Thoracic aorta (tissue), 2 donors: ENCODE measurements around the gene FANCC. TPM values are rescaled to one million over a fixed set of nuclear protein-coding genes. Genes with fewer than 3 reads are reported as not detected.

ENCODE experiments used
- ATAC-seq: fragments of 150-250 bp; one replicate; pipeline ENCODE4 v1.8.0; 2017; ENCODE audit warnings: low read depth; ENCODE audit not compliant: insufficient number of reproducible peaks, low FRiP score
- DNase-seq: peaks from one replicate; pipeline ENCODE4 v3.0.0-alpha.2; 2020; ENCODE audit warnings: low spot score
- H3K27ac ChIP-seq, 2 donors: fragments of 200-600 bp; sonication (generic); 1 replicate in 1 of 2; 2 replicates in 1 of 2; pipeline ENCODE4 v1.5.1; 2016; ENCODE audit warnings: mild to moderate bottlenecking in 2 of 2, moderate library complexity in 2 of 2
- H3K27me3 ChIP-seq: fragments of 200-600 bp; sonication (generic); replicated peaks from 2 replicates; pipeline ENCODE4 v1.6.0; 2016; ENCODE audit warnings: mild to moderate bottlenecking; ENCODE audit not compliant: insufficient read depth
- H3K36me3 ChIP-seq: fragments of 200-600 bp; sonication (generic); one replicate; pipeline ENCODE4 v1.5.1; 2016
- H3K4me1 ChIP-seq, 2 donors: fragments of 200-600 bp; sonication (generic); 1 replicate in 1 of 2; 2 replicates in 1 of 2; pipeline versions ENCODE4 v1.5.1 to v1.6.0; 2016; ENCODE audit warnings: low read depth in 2 of 2, mild to moderate bottlenecking in 1 of 2; ENCODE audit not compliant: control insufficient read depth in 1 of 2
- H3K4me3 ChIP-seq: fragments of 200-600 bp; sonication (generic); 2 replicates; pipeline ENCODE4 v1.5.1; 2016; ENCODE audit warnings: mild to moderate bottlenecking
- H3K9me3 ChIP-seq: fragments of 200-600 bp; sonication (generic); 2 replicates; pipeline ENCODE4 v1.5.1; 2016
- CTCF ChIP-seq: fragments of 200-600 bp; sonication (generic); IDR thresholded peaks from one replicate; pipeline ENCODE4 v1.5.1; 2019; ENCODE audit warnings: antibody characterized with exemption
- total RNA-seq, 2 donors: library from RNA; depleted of rRNA; stranded (reverse); fragments of >200 nt; gene quantifications; one replicate each; pipeline versions ENCODE4 v1.1.0 to v1.2.3, GENCODE V29; 2016

The FANCC gene
- total RNA-seq, 2 donors from 2014 or later: 5.7 to 9.6 TPM

- ATAC-seq (no peak), DNase-seq (no peak)
- Histone ChIP-seq H3K36me3 (no peaks in the 10 kb centered on the region), H3K27me3 (no peaks in the 10 kb centered on the region), H3K27ac (no peak overlapping the region), H3K9me3 (no peaks in the 10 kb centered on the region), H3K4me1 (no peaks in the 10 kb centered on the region), H3K4me3 (no peak overlapping the region)
- peak; percentile 41 for TF ChIP-seq CTCF
These were observed 48.8 kb downstream of the FANCC start for GRCh38 chr9:95268681-95269080.

DNA sequence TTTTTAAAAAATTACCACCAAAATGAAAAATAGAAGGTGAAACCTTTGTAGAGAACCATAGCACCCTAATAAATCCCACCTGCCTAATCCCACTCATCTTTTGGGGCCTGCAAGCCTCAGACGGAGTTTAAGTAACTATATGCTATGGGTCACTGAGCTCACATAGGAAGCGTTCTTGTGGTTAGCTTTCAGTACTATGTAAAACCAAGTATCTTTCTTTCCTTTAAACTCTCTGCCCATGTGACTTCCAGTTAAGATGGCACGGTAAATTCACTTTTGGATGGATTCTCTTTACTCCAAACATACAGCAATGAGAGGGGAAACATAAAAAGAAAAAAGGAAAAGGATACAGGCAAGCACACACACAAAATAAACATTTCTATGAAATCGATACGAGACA, 50.9 kb downstream of the FANCC start:
- DNase-seq (no peak), ATAC-seq (no peak)
- Histone ChIP-seq H3K4me1 (no peaks in the 10 kb centered on the region), H3K9me3 (no peaks in the 10 kb centered on the region), H3K4me3 (no peak overlapping the region), H3K27ac (no peak overlapping the region), H3K27me3 (no peaks in the 10 kb centered on the region), H3K36me3 (no peaks in the 10 kb centered on the region)
- TF ChIP-seq CTCF: no peak

GRCh38 chr9:95265960-95266359, 51.5 kb downstream of the FANCC start:
- H3K4me1 ChIP-seq: no peaks in the 10 kb centered on the region
- no peaks in the 10 kb centered on the region for H3K36me3 ChIP-seq
- no peaks in the 10 kb centered on the region for H3K9me3 ChIP-seq
- H3K27ac ChIP-seq: no peak overlapping the region
- no peaks in the 10 kb centered on the region for H3K27me3 ChIP-seq
- H3K4me3 ChIP-seq: no peak overlapping the region
- DNase-seq (no peak), ATAC-seq (no peak)
- TF ChIP-seq CTCF: no peak

DNA sequence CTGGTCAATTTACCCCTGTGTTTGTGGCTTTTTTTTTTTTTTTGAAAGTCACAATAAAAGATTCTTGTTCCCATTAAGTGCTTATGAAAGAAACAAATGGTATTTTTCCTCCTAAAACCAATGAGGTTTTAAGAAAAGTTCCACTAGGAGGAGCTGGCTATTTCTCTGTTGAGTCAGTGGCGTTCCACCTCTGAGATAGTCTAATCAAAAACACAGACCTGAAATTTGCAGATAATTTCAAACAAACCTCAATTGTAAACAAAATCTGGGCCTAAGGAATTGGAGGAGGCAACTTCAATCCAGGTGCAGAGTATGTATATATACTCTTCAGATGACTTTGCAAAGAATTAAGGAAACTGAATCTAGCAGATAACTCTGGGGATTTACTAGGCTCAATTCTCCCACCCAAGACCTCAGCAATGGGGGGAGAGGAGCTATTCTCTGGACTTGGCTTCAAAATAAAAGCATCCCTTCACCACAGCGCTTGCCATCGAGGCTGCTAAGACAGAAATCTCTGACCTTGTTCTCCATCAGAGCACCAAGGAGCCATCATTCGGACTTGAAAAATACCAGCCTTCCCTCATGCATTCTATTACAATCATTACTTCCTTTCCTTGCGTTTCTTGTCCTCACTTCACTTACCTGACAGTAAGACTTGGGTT, 52.4 kb downstream of the FANCC start:
- DNase-seq: no peak
- no peaks in the 10 kb centered on the region for H3K9me3 ChIP-seq
- no peak for TF ChIP-seq CTCF
- no peaks in the 10 kb centered on the region for H3K27me3 ChIP-seq
- H3K4me1 ChIP-seq: no peaks in the 10 kb centered on the region
- ATAC-seq: no peak
- no peaks in the 10 kb centered on the region for H3K36me3 ChIP-seq
- no peak overlapping the region for H3K4me3 ChIP-seq
- H3K27ac ChIP-seq: no peak overlapping the region

GRCh38 chr9:95261890-95262289, 55.6 kb downstream of the FANCC start:
- no peak for TF ChIP-seq CTCF
- no peaks in the 10 kb centered on the region for H3K27me3 ChIP-seq
- H3K9me3 ChIP-seq: no peaks in the 10 kb centered on the region
- H3K4me3 ChIP-seq: no peak overlapping the region
- DNase-seq (no peak), ATAC-seq (no peak)
- no peaks in the 10 kb centered on the region for H3K36me3 ChIP-seq
- no peak overlapping the region for H3K27ac ChIP-seq
- no peaks in the 10 kb centered on the region for H3K4me1 ChIP-seq
